HG02588 (cell line): ENCODE measurements around the gene LYRM9.
"Not testable (repeated sequence)": the region's sequence is repeated elsewhere in the genome, so short reads cannot be mapped to it uniquely, and the experiment has no call there.

Source experiments
- ATAC-seq: cut with Tn5 transposase; IDR thresholded peaks from one replicate; pipeline ENCODE4 v1.9.1; 2021; ENCODE audit warnings: mild to moderate bottlenecking, moderate library complexity; ENCODE audit not compliant: unreplicated experiment

LYRM9 gene

DNA sequence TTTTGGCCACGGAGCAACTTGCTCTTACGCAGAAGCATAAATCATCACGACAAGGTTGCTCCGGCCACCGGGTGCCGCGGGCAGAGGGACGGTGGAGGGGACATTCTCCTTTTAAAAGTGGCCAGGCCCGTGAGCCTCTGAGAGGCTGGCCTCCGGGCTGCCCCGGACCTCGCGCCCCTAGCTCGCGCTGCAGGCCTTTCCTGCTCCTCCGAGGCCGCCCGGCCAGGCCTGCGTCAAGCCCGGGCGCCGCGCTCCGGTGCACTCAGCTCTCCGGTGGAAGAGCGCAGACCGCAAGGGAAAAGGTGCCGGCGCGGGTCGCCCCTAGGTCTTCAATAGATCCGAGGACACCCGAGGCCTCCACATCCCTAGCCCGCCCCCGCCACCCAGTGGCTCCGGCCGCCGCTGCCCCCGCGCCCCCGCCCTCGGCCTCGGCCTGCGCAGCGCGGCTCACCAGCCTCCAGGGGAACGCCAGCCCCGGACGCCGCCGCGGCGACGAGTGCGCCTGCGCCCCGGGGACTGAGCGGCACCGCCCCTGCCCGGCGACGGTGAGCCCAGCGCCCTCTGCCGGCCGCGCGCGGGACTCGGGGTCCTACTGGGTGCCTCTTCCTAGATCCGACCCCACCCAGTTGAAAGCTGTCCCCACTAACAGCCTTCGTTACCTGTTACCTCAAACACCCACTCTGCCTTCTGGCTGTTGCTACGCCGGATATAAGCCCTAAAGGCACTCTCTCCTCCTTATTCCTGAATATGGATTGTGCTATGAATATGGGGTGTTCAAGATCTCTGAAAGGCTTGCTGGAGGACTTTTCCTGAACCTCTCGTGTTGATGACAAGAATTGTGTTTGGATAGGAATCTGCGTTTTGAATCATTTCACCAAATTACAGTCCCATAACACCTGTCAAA lies at the start of gene LYRM9:
LYRM9 (minus strand) TSS at position 500 of the 904 bp plus-strand sequence. CDS start 10,671 bp downstream, outside the sequence.
- peak; percentile 94 for ATAC-seq

DNA sequence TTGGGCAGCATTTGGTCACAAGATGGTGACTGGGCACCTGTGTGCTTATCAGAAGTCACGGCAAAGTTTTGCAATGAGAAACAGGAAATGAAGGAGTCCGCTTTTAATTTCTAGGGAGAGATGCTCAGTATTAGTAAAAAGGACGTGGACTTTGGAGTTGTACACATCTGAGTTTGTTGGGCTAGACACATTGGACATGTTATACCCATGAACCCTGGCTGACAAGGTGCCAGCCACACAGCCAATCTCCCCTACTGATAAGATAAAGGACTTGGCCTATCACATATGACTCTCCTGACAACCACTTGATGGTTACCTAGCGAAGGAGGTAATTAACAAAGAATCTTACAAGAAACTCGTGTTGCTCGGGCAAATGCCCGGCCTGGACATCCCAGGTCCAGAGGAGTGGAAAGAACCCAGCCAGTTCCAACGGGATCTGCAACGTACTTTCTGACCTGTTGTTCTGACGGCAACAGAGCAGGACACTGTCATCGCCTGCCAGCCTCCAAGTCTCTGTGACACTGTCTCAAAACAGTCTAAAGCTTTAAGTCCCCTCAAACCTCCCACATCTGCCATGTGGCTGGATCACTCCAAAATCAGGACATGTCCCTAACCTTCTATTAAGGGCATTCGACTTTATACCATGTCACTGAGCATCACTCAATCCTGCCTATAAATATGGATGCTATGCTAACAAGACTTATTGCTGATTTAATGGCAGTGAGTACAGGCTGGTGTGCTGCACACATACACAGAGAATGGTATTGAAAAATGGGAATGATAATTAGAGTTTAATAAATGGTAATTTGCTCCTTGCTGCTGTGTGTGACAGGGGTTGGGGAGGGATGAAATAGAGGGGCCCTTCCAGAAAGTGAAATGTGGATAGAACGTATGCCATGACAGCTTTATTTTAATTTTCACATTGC lies 47.6 kb upstream of the LYRM9 start:
- ATAC-seq: no peak

DNA sequence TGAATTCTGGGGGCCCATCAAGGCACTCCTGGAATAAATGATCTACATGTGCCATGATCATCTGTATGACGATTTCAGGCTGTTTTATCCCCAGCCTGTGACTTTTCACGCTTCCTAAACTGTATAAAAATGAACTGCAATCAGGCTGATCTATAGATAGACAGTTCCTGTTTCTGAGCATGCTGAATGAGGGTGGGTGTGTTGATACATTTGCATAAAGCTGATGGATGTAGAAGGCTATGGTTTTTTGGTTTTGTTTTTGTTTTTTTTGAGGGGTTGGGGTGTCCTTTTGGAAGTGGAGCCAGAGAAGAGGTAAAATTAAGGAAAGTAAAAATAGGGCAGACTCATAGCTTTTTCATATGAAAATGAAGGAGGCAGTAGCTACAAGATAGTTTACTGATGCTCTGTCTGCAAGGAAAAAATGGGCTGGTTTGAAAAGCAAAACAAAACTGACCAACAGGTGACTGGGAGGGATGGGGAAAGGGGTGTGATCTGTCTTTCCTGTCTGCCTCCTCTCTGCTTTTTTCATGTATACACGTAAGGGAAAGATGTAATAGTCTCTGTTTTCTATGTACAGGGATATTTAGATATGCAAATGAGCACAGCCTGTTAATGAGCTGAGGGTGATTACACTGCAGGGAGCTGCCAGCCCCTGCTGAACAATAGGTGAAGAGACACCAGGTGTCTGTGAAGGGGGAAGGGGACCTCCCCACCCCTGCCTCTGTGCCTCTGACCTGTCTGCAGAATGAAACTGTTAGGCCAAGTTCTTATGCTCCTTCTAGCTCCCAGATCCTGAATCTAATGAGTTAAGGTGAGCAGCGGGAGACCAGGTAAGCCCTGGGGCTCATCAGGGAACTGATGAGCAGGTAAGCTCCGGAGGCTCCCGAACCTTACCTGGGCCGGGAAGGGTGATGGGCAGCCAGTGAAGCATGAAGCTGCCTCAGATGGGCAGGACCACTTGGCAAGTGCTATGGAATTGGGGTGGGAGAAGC lies 46.6 kb upstream of the LYRM9 start:
- ATAC-seq: peak; percentile 46

DNA sequence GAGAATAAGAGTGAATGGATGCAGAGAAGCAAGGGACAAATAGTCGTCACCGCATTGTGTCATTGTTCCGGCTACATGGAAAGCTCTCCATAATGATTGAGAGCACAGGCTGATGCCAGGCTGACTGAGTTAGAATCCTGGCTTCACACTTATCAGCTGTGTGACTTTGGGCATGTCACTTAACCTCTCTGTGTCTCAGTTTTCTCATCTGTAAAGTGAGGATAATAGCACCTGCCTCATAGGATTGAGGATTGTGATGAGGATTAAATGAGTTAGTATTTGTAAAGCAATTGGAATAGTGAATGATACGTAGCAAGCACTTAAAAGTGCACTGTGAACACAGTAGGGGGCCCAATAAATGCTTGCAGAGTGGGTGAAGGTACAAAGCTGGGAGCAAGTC lies 45.7 kb upstream of the LYRM9 start:
- ATAC-seq: no peak

DNA sequence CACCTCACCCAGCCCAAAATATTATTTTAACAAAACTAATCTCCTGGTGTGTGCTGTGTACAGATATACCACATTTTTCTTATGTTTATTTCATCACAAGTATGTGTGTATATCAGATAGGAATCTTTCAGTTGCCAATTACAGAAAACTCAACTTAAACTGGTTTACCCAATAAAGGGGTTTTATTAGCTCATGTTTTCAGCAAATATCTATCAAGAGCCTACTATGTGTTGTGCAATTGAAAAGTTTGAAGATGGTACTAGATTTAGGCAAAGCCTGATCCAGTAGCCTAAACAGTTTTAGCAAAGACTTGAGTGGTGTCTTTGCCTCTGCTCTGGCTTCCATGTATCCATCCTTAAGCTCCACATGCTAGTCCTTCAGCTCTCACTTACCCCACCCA lies 45.1 kb upstream of the LYRM9 start:
- ATAC-seq: no peak

DNA sequence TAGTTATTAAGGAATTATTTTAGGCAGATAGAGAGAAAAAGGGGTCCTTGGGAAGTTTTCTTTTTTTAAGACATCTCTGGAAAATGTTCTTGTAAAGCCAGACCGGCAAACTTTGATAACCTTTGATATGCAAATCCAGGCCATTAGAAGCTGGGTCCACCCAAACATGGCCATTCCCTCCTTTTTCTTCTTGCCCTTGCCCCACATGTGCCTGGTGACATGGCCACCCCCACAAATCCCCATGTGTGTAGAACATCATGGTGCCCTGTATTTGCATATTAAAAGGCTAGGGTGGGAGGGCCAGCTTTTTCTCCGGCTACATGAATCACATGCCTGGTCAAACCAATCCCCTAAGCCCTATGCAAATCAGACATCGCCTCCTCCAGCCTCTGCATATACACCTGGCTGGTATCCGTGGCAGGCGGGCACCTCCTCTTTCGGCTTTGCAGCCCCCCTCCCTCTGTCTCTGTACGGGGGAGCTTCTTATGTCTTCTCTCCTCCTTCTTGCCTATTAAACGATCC lies 43.9 kb upstream of the LYRM9 start:
- ATAC-seq: no peak

DNA sequence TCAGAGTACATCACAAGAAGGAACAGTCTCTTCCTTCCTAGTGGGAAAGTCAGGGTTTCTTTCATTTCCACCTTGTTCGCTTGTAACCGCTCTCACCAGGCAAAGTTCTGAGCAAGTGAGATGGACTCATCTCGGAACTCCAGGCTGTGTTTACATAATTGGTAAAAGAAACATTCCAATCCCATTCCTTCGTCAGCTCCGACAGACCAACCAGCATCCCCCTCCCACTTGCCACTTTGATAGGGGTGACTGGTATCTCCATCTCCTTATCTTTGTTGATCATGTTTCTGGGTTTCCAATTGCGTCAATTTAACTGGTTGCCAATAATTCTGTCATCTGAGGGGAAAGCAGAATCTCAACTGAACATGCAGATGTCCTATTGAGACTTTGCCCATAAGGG lies 36.8 kb upstream of the LYRM9 start:
- no peak for ATAC-seq

DNA sequence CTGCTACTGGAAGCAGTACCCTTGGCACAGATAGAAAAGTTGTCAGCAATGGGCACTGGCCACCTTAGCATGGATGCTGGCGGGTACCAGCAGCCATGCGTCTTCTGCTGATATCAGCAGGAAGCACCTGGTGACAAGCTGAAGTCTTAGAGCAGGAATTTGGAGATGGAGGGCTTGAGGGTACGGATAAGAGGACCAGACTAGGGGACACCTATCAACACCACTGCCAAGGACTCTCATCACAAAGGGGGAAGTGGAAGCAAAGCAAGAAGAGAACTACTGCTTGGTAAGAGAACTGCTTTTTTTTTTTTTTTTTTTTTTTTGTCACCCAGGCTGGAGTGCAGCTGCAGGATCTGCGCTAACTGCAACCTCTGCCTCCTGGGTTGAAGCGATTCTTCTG lies 35.4 kb upstream of the LYRM9 start:
- ATAC-seq: no peak

DNA sequence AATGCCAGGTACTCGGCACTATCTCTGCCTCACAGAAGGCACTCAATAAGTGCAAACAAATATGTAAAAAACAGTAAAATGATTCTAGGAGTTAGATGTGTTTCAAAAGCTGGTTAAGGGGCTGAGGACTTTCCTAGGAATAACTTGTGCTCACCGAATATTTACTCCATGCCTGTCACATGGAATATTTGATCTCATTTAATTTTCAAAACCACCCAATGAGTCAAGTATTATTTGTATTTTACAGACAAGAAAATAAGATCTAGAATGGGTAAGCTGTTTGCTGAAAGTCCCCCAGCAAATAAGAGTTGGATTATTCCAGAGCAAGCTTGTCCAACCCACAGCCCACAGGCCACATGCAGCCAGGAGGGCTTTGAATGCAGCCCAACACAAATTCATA lies 34.6 kb upstream of the LYRM9 start:
- ATAC-seq: no peak

DNA sequence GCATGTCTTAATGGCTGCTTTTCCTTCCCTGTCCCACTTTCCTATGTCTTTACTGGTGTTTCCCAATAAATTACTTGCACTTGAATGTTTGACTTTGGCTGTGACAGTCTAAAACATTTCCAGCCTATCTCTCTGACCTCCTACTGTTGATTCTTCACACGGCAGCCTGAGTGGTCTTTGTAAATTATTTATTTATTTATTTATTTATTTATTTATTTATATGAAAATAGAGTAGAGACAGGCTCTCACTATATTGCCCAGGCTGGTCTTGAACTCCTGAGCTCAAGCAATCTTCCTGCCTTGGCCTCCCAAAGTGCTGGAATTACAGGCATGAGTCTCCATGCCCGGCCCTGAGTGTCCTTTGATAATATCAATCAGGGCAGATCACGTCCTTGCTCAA lies 28.4 kb upstream of the LYRM9 start:
- no peak for ATAC-seq

DNA sequence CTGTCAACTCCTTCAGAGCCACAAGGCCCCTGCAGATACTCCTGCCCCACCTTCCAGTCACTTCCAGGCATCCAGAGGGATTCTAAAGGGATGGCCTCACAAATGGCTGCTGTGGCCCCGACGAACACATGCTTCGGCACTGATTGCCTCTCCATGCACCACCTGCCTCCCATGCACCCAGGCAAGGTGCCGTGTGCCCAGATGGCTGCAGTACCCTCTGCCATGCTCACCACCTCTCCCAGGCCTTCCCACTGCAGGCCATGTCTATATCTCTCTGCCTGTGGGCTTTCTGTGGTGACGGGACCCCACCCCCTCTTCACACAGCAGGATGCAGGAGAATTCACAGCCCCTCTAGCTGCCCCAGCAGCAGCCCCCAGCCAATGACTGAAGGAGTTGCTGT lies 27.9 kb upstream of the LYRM9 start:
- ATAC-seq: no peak

DNA sequence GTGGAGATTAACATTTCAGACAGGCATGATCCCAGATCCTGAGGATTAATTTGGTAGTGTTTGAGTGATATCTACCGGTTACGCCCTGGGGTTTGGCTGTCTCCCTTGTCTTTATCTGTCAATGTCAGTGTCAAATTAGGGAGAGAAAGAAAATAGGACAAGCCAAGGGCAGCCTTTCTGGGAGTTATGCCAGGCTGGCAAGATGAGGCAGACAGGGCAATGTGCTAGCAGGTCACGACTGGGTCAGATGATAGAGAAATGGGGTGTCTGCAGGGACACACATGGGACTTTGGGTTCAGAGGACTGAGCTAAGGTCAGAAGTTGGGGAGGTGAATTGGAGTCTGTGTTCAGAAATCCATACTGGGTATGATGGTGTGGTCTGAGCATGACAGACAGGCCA lies 27.4 kb upstream of the LYRM9 start:
- ATAC-seq: no peak

DNA sequence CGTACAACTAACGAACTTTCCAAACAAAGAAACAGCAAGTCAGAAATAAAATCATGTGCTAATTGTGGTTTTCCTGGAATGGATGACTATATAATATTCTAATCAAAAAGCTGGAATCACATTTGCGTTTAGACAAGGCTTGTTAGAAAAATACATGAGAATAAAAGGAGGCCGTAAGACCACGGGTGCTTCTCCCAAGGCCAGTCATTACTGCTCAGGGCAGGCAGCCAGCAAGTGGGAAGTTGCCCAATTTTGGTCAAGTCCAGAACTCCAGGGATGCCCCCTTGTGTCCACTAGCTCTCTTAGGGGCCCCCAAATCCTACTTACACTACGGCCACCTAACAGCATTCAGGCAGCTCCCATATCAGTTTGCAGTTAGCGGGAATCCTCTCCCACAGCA lies 25.9 kb upstream of the LYRM9 start:
- no peak for ATAC-seq

DNA sequence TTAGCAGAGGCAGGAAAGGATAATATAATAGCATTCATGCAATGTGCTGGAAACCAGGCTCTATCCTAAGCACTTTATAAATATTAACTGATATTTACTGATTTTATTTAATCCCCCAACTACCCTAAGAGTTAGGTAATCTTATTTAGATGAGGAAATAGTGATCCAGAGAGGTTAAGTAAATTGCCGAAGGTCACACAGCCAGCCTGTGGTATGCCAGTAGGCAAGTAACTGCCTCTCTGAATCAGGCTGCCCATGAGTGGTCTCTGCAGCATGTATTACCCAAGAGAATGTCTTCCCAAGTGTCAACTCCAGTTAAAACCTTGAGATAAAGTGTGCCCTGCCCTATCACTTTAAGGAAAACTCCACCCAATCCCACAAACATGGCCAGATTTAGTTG lies 25.3 kb upstream of the LYRM9 start:
- no peak for ATAC-seq

DNA sequence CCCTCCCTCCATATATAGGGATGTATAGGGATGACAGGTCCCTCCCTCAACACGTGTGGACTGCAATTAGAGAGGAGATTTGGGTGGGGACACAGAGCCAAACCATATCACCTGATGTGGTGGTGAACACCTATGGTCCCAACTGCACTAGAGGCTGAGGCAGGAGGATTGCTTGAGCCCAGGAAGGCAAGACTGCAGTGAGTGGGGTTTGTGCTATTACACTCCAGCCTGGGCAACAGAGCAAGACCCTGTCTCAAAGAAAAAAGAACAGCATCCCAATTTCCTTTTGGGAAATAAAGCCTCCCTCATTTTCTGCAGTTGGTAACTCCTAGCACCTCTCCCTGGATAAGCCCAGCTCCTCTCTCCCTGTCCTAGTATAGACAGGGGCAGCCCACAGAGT lies 23.8 kb upstream of the LYRM9 start:
- ATAC-seq: no peak

DNA sequence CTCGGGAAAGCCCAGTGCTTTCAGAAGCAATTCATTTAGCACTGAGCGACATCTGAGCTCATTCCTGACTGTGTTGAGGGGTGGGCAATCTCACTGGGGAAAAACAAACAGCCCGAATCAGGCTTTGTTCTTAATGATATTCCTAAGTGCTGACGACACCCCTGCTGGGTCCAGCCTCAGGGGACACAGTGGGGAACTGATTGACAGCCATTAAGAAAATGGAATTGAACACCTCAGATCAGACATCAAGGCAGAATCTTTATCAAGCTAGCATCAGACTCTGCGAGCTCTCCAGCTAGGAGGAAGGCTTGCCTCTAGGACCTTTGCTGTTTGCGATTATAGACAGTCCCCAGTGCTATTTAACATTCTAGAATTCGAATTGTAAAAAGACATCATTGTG lies 22.5 kb upstream of the LYRM9 start:
- no peak for ATAC-seq

DNA sequence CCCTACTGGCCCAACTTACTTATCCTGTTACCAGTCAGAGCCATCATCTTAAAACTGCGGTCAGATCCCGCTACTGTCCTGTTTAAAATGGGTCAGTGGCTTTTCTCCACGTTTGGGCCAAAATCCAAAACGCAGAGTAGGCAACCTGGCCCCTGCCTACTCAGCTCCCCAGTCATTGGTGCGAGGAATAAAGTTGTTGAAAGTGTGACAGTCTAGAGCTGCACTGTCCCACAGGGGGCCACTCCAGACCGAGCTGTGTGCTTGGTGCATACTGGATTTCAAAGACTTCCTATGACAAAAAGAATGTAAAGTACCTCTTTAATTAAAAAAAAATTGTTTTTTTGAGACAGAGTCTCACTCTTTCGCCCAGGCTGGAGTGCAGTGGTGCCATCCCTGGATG lies 21.2 kb upstream of the LYRM9 start:
- no peak for ATAC-seq

DNA sequence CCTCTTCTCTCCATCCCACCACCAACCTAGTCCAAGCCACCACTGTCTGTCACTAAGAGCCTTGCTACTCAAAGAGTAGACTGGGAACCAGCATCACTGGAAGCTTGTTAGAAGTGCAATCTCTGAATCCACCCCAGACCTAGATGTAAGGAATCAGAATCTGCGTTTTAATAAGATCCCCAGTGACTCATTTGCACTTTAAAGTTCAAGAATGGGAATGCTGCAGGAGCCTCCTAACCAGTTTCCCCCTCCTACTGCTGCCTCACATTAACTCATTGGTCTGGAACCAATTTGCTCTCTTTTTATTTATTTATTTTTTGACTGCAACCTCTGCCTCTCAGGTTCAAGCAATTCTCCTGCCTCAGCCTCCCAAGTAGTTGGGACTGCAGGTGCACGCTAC lies 19.8 kb upstream of the LYRM9 start:
- no peak for ATAC-seq

DNA sequence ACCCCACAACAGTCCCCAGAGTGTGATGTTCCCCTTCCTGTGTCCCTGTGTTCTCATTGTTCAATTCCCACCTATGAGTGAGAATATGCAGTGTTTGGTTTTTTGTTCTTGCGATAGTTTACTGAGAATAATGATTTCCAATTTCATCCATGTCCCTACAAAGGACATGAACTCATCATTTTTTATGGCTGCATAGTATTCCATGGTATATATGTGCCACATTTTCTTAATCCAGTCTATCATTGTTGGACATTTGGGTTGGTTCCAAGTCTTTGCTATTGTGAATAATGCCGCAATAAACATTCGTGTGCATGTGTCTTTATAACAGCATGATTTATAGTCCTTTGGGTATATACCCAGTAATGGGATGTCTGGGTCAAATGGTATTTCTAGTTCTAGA lies 19.1 kb upstream of the LYRM9 start:
- ATAC-seq: not testable (repeated sequence)

DNA sequence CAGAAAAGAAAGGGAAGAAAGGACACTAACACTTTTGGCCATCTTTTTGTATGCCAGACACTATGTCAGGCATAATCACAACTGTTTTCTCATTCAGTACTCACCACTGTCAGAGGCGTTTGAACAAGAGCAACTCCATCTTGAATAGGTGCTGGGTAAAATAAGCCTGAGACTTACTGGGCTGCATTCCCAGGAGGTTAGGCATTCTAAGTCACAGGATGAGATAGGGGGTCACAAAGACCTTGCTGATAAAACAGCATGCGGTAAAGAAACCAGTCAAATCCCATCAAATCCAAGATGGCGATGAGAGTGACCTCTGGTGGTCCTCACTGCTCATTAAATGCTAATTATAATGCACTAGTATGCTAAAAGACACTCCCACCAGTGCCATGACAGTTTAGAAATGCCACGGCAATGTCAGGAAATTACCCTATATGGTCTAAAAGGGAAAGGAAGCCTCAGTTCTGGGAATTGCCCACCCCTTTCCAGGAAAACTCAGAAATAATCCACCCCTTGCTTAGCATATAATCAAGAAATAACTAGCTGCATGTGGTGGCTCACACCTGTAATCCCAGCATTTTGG lies 14.9 kb upstream of the LYRM9 start:
- ATAC-seq: no peak
